HEK293T (cell line): ENCODE results near the gene CIDEB.

Experiments used
- ARNT ChIP-seq: fragments of 450-650 bp; IDR thresholded peaks from 2 replicates; pipeline ENCODE4 v1.6.1; 2017; ENCODE audit warnings: mild to moderate bottlenecking
- BHLHE40 ChIP-seq: fragments of 450-650 bp; IDR thresholded peaks from 2 replicates; pipeline ENCODE4 v1.6.1; 2016; ENCODE audit warnings: mild to moderate bottlenecking, moderate library complexity, borderline replicate concordance
- ELF4 ChIP-seq: fragments of 450-650 bp; IDR thresholded peaks from 2 replicates; pipeline ENCODE4 v1.6.1; 2017; ENCODE audit warnings: antibody characterized with exemption
- FOXA1 ChIP-seq: fragments of 450-650 bp; IDR thresholded peaks from 2 replicates; pipeline ENCODE4 v1.6.1; 2016; ENCODE audit warnings: mild to moderate bottlenecking
- HDGF ChIP-seq: fragments of 450-650 bp; IDR thresholded peaks from 2 replicates; pipeline ENCODE4 v1.6.1; 2017; ENCODE audit warnings: antibody characterized with exemption, borderline replicate concordance
- SUZ12 ChIP-seq: fragments of 450-650 bp; IDR thresholded peaks from 2 replicates; pipeline ENCODE4 v1.6.1; 2016; ENCODE audit warnings: mild to moderate bottlenecking
- ZNF384 ChIP-seq: fragments of 450-650 bp; IDR thresholded peaks from 2 replicates; pipeline ENCODE4 v1.6.1; 2016

GRCh38 chr14:24269910-24270536 is 37.8 kb downstream of the CIDEB start:
- TF ChIP-seq SUZ12: no peak
- TF ChIP-seq ARNT: no peak
- TF ChIP-seq ELF4: no peak
- no peak for TF ChIP-seq ZNF384
- TF ChIP-seq FOXA1: no peak
- no peak for TF ChIP-seq BHLHE40
- TF ChIP-seq HDGF: no peak
